Testis (tissue), 2 donors: ENCODE data around the gene PRSS38.

Experiments
- POLR2A ChIP-seq: fragments of 450-650 bp; IDR thresholded peaks from one replicate; pipeline ENCODE4 v1.6.1; 2017; ENCODE audit warnings: antibody characterized with exemption, mild to moderate bottlenecking, moderate library complexity
- TF ChIP-seq, protein P1 (sequence below), 3 experiments: fragments of 450-650 bp in 2 of 3; fragments of 200-600 bp in 1 of 3; sonication (generic) in 1 of 3; IDR thresholded peaks; one replicate each; pipeline ENCODE4 v1.5.1; 2016 to 2019; ENCODE audit warnings: antibody characterized with exemption in 3 of 3, mild to moderate bottlenecking in 2 of 3, moderate library complexity in 1 of 3

DNA sequence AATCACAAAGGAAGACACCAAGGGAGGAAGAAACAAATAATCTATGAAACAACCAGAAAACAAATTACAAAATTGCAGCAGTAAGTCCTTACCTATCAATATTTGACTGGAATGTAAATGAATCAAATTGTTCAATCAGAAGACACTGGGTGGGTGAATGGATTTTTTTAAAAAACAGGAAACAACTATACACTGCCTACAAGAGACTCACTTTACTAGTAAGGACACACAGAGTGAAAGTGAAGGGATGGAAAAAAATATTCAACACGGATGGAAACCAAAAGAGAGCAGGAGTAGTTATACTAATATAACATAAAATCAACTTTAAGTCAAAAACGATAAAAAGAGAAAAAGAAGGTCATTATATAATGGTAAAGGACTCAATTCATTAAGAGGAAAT is 6.4 kb upstream of the PRSS38 start:
- TF ChIP-seq, protein P1, sequence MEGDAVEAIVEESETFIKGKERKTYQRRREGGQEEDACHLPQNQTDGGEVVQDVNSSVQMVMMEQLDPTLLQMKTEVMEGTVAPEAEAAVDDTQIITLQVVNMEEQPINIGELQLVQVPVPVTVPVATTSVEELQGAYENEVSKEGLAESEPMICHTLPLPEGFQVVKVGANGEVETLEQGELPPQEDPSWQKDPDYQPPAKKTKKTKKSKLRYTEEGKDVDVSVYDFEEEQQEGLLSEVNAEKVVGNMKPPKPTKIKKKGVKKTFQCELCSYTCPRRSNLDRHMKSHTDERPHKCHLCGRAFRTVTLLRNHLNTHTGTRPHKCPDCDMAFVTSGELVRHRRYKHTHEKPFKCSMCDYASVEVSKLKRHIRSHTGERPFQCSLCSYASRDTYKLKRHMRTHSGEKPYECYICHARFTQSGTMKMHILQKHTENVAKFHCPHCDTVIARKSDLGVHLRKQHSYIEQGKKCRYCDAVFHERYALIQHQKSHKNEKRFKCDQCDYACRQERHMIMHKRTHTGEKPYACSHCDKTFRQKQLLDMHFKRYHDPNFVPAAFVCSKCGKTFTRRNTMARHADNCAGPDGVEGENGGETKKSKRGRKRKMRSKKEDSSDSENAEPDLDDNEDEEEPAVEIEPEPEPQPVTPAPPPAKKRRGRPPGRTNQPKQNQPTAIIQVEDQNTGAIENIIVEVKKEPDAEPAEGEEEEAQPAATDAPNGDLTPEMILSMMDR (IDR thresholded peaks at IDR 0.05) = no peak
- TF ChIP-seq POLR2A = no peak
